WTC11 (cell line): ENCODE measurements around the gene ARHGAP30. TPM values are rescaled to one million over a fixed set of nuclear protein-coding genes. Genes with fewer than 3 reads are reported as not detected.
A peak's percentile ranks its signal among the peaks of the same experiment; 100 is the strongest.
"Not testable (repeated sequence)": the region's sequence is repeated elsewhere in the genome, so short reads cannot be mapped to it uniquely, and the experiment has no call there.

Experiments used
- ATAC-seq: fragments of 200-7000 bp; cut with Tn5 transposase; 2 replicates; pipeline ENCODE4 v1.10.0; 2021; ENCODE audit warnings: mild to moderate bottlenecking, moderate library complexity
- CTCF ChIA-PET: fragments of 300-600 bp; sonication (Branson Sonifier 250); formaldehyde crosslinking; loops from one replicate; lab custom pipeline; 2021; ENCODE audit warnings: antibody characterized with exemption; lab: Charles Lee
- POLR2A ChIA-PET: fragments of 350-600 bp; sonication (Branson Sonifier 250); formaldehyde crosslinking; loops from one replicate; lab custom pipeline; 2021; ENCODE audit warnings: antibody characterized with exemption; lab: Charles Lee
- DNase-seq: peaks from one replicate; pipeline ENCODE4 v3.0.0; 2021; ENCODE audit warnings: low spot score
- H3K27ac Mint-ChIP-seq: 2 replicates; pipeline ENCODE4 v1.8.0; 2021; ENCODE audit warnings: mixed read lengths
- H3K27me3 Mint-ChIP-seq: 2 replicates; pipeline ENCODE4 v1.8.0; 2021; ENCODE audit warnings: low read depth, mild to moderate bottlenecking, moderate library complexity, mixed read lengths
- H3K36me3 Mint-ChIP-seq: 2 replicates; pipeline ENCODE4 v1.8.0; 2021; ENCODE audit warnings: mixed read lengths
- H3K4me1 Mint-ChIP-seq: 2 replicates; pipeline ENCODE4 v1.8.0; 2022; ENCODE audit warnings: mixed read lengths
- H3K4me3 Mint-ChIP-seq: 2 replicates; pipeline ENCODE4 v1.8.0; 2021; ENCODE audit warnings: mild to moderate bottlenecking, moderate library complexity, mixed read lengths
- H3K9me3 Mint-ChIP-seq: 2 replicates; pipeline ENCODE4 v1.8.0; 2021; ENCODE audit warnings: mixed read lengths
- AFF4 ChIP-seq: sonication (generic); formaldehyde crosslinking; IDR thresholded peaks from 2 replicates; pipeline ENCODE4 v1.8.1; 2023; ENCODE audit warnings: mild to moderate bottlenecking, missing genetic modification reagents, borderline replicate concordance
- CREB1 ChIP-seq: sonication (generic); formaldehyde crosslinking; IDR thresholded peaks from 2 replicates; pipeline ENCODE4 v1.8.0; 2023; ENCODE audit warnings: mild to moderate bottlenecking, missing genetic modification reagents
- E2F1 ChIP-seq: sonication (generic); formaldehyde crosslinking; IDR thresholded peaks from 2 replicates; pipeline ENCODE4 v1.8.0; 2022; ENCODE audit warnings: mild to moderate bottlenecking, missing genetic modification reagents
- FOXK1 ChIP-seq: sonication (generic); formaldehyde crosslinking; IDR thresholded peaks from 2 replicates; pipeline ENCODE4 v1.8.0; 2022; ENCODE audit warnings: mild to moderate bottlenecking, moderate library complexity, missing genetic modification reagents
- FOXP4 ChIP-seq: sonication (generic); formaldehyde crosslinking; IDR thresholded peaks from 2 replicates; pipeline ENCODE4 v1.8.0; 2022; ENCODE audit warnings: mild to moderate bottlenecking, missing genetic modification reagents
- HMGXB4 ChIP-seq: sonication (generic); formaldehyde crosslinking; IDR thresholded peaks from 2 replicates; pipeline ENCODE4 v1.8.1; 2023; ENCODE audit warnings: mild to moderate bottlenecking, moderate library complexity, missing genetic modification reagents
- MYBL2 ChIP-seq: sonication (generic); formaldehyde crosslinking; IDR thresholded peaks from 2 replicates; pipeline ENCODE4 v1.8.1; 2023; ENCODE audit warnings: mild to moderate bottlenecking, moderate library complexity, missing genetic modification reagents
- RELA ChIP-seq: sonication (generic); formaldehyde crosslinking; IDR thresholded peaks from 2 replicates; pipeline ENCODE4 v1.8.1; 2022; ENCODE audit warnings: missing genetic modification reagents, mild to moderate bottlenecking, borderline replicate concordance
- SOX15 ChIP-seq: fragments of 250-450 bp; sonication (Bioruptor Pico); IDR thresholded peaks from 2 replicates; pipeline ENCODE4 v1.9.0; 2021; ENCODE audit warnings: mild to moderate bottlenecking
- STAT6 ChIP-seq: sonication (generic); formaldehyde crosslinking; conservative IDR thresholded peaks from 2 replicates; pipeline ENCODE4 v1.8.1; 2023; ENCODE audit warnings: mild to moderate bottlenecking, low read depth, missing genetic modification reagents, moderate library complexity
- total RNA-seq: library from RNA; stranded (reverse); gene quantifications from 3 replicates; pipeline ENCODE4 v1.2.3, GENCODE V29; 2021
- TF ChIP-seq, protein P1 (sequence below): sonication (generic); formaldehyde crosslinking; IDR thresholded peaks from 2 replicates; pipeline ENCODE4 v1.8.1; 2022; ENCODE audit warnings: mild to moderate bottlenecking, moderate library complexity, missing genetic modification reagents
- TF ChIP-seq, protein P2 (sequence below): sonication (generic); formaldehyde crosslinking; IDR thresholded peaks from 2 replicates; pipeline ENCODE4 v1.8.0; 2023; ENCODE audit warnings: missing genetic modification reagents, mild to moderate bottlenecking, borderline replicate concordance

The ARHGAP30 gene
- total RNA-seq, 1 experiment from 2014 or later: 0.52 TPM

DNA sequence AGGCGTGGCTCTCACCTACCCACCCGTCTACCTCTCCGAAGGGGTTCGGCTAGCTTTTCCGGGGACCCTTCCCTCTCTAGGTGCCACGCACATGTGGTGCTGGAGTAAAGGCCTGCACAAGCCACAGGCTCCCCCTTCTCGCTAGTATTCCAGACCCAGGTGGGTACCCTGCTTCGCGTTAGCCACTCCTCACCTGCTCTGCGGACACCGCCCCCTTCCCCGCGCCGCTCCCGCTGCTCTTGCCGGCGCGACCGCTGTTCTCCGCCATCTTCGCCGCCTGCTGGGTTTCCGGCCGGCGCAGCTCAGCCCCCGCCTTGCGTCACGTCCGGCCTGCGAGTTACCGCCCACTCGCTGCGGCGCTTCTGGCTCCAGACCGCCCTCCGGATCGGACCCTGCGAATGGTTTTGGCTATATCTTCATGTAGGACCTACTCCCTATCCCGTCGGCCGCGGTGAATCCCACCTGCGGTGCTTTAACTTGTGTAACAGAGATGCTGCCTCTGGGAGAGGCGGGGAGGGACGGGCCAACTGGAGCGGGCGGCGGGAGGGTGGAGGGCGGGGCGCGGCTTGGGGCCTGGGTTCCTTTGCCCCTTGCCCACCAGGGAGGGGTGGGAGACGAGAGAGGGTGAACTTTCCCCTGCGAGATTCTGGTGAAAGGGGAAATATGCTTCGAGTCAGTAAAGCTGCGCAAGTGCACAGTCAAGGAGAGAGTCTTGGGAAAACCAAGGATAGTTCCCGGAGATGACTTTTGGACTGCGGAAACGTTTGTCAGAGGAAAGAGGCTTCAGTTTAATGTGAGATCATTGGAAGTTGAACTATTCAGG lies 48.3 kb upstream of the ARHGAP30 start, which contains the start of the genes NIT1 and PFDN2 (continued):
- TF ChIP-seq MYBL2: peak; percentile 88
- peak; percentile 53; the same call in 1 of the 2 replicates for TF ChIP-seq HMGXB4
- TF ChIP-seq FOXK1: peak; percentile 86
- TF ChIP-seq SOX15 (CRISPR knock-in tag): no peak
- no peak for TF ChIP-seq STAT6 (CRISPR knock-in tag)
- peak; percentile 82; the same call in 1 of the 2 replicates for TF ChIP-seq FOXP4
- TF ChIP-seq, protein P1, sequence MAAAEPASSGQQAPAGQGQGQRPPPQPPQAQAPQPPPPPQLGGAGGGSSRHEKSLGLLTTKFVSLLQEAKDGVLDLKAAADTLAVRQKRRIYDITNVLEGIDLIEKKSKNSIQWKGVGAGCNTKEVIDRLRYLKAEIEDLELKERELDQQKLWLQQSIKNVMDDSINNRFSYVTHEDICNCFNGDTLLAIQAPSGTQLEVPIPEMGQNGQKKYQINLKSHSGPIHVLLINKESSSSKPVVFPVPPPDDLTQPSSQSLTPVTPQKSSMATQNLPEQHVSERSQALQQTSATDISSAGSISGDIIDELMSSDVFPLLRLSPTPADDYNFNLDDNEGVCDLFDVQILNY (CRISPR knock-in tag): peak; percentile 36; the same call in 1 of the 2 replicates
- peak; percentile 29; the same call in 1 of the 2 replicates for TF ChIP-seq CREB1

- Mint-ChIP-seq H3K4me3 (peak overlapping the region; percentile 96), H3K4me1 (peaks cover 28% of the 10 kb centered on the region), H3K36me3 (peaks cover 15% of the 10 kb centered on the region)
- H3K9me3 Mint-ChIP-seq, ATAC-seq, DNase-seq, POLR2A ChIA-PET, H3K27me3 Mint-ChIP-seq, H3K27ac Mint-ChIP-seq: not testable (repeated sequence)
- CTCF ChIA-PET: interaction anchor here (0.9 kb wide), 1 partner anchor 85 kb away, joined by 3 read pairs; no protein-coding TSS in a partner anchor
Measured at GRCh38 chr1:161115961-161116360, 46.3 kb upstream of the ARHGAP30 start.

DNA sequence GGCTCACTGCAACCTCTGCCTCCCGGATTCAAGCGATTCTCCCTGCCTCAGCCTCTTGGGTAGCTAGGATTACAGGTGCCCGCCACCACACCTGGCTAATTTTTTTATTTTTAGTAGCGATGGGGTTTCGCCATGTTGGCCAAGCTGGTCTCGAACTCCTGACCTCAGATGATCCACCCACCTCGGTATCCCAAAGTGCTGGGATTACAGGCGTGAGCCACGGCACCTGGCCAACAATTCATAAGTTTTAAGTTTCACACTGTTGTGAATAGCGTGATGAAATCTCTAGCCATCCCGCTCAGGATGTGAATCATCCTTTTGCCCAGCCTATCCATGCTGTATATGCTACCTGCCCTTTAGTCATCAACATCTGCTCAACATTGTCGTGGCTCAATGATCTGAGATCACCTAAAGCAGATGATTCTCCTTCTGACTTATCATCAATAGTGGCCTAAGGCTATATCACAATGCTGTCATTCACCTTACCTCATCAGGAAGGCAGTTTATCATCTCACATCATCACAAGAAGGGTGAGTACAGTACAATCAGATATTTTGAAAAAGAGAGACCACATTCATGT lies 45.5 kb upstream of the ARHGAP30 start:
- ATAC-seq: no peak
- no peak for DNase-seq
- no peak overlapping the region for H3K4me3 Mint-ChIP-seq
- TF ChIP-seq, protein P2, sequence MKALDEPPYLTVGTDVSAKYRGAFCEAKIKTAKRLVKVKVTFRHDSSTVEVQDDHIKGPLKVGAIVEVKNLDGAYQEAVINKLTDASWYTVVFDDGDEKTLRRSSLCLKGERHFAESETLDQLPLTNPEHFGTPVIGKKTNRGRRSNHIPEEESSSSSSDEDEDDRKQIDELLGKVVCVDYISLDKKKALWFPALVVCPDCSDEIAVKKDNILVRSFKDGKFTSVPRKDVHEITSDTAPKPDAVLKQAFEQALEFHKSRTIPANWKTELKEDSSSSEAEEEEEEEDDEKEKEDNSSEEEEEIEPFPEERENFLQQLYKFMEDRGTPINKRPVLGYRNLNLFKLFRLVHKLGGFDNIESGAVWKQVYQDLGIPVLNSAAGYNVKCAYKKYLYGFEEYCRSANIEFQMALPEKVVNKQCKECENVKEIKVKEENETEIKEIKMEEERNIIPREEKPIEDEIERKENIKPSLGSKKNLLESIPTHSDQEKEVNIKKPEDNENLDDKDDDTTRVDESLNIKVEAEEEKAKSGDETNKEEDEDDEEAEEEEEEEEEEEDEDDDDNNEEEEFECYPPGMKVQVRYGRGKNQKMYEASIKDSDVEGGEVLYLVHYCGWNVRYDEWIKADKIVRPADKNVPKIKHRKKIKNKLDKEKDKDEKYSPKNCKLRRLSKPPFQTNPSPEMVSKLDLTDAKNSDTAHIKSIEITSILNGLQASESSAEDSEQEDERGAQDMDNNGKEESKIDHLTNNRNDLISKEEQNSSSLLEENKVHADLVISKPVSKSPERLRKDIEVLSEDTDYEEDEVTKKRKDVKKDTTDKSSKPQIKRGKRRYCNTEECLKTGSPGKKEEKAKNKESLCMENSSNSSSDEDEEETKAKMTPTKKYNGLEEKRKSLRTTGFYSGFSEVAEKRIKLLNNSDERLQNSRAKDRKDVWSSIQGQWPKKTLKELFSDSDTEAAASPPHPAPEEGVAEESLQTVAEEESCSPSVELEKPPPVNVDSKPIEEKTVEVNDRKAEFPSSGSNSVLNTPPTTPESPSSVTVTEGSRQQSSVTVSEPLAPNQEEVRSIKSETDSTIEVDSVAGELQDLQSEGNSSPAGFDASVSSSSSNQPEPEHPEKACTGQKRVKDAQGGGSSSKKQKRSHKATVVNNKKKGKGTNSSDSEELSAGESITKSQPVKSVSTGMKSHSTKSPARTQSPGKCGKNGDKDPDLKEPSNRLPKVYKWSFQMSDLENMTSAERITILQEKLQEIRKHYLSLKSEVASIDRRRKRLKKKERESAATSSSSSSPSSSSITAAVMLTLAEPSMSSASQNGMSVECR (CRISPR knock-in tag): no peak
- TF ChIP-seq RELA (no peak), E2F1 (CRISPR knock-in tag) (no peak), AFF4 (CRISPR knock-in tag) (no peak)

More for the DNA sequence above, 45.5 kb upstream of the ARHGAP30 start:
- H3K36me3 Mint-ChIP-seq: peaks cover 9% of the 10 kb centered on the region
- ChIA-PET POLR2A (no interaction called here), CTCF (no interaction called here)
- H3K9me3 Mint-ChIP-seq: no peaks in the 10 kb centered on the region
- H3K4me1 Mint-ChIP-seq: peaks cover 28% of the 10 kb centered on the region
- H3K27ac Mint-ChIP-seq: 0 out of 2 replicates have a peak overlapping the region, but pooled peaks have one; percentile 26
- H3K27me3 Mint-ChIP-seq: no peaks in the 10 kb centered on the region
